A549 (cell line): ENCODE data around the gene TSPAN5. TPM values are rescaled to one million over a fixed set of nuclear protein-coding genes. Genes with fewer than 3 reads are reported as not detected.

Experiments used
- ATAC-seq, 2 experiments: fragments of 200-7000 bp in 1 of 2; fragments of >200 bp in 1 of 2; cut with Nextera tagmentation in 1 of 2; cut with Tn5 transposase in 1 of 2; 3 replicates each; pipeline versions ENCODE4 v1.8.0 to v1.9.1; 2018 to 2020; ENCODE audit warnings: mild to moderate bottlenecking in 1 of 2, moderate library complexity in 1 of 2
- CTCF ChIA-PET: fragments of 300-600 bp; sonication (Branson Sonifier 250); formaldehyde crosslinking; extraction: SDS; loops from one replicate; lab custom pipeline; 2021; ENCODE audit warnings: antibody characterized with exemption, inconsistent platforms; lab: Yijun Ruan, JAX
- POLR2A ChIA-PET: fragments of 350-600 bp; formaldehyde crosslinking; extraction: SDS; loops from one replicate; lab custom pipeline; 2021; ENCODE audit warnings: antibody characterized with exemption, inconsistent platforms; lab: Yijun Ruan, JAX
- DNase-seq, 2 experiments: peaks; one replicate each; pipeline versions ENCODE4 v3.0.0 to v3.0.0-alpha.2; 2011 to 2016; ENCODE audit warnings: low read depth in 1 of 2, low spot score in 1 of 2
- FAIRE-seq: peaks from 2 replicates; lab custom pipeline; 2011; peaks lifted over from hg19 to GRCh38; lab: Jason Lieb, UNC
- H3K27ac ChIP-seq, 2 experiments: fragments of >200 bp; sonication (Bioruptor Twin); formaldehyde crosslinking; 3 replicates each; pipeline ENCODE4 v1.5.1; 2016 to 2017
- H3K4me1 ChIP-seq: fragments of >200 bp; sonication (Bioruptor Twin); formaldehyde crosslinking; 3 replicates; pipeline ENCODE4 v1.6.1; 2016
- H3K4me2 ChIP-seq: fragments of >200 bp; sonication (Bioruptor Twin); formaldehyde crosslinking; 3 replicates; pipeline ENCODE4 v1.6.1; 2016
- H3K4me3 ChIP-seq: fragments of >200 bp; sonication (Bioruptor Twin); formaldehyde crosslinking; 3 replicates; pipeline ENCODE4 v1.5.1; 2016
- H3K9me3 ChIP-seq: fragments of >200 bp; sonication (Bioruptor Twin); formaldehyde crosslinking; 3 replicates; pipeline ENCODE4 v1.6.1; 2016
- BHLHE40 ChIP-seq: IDR thresholded peaks from 2 replicates; pipeline ENCODE4 v1.6.1; 2012; ENCODE audit warnings: low read depth, low read length, inconsistent platforms
- CEBPB ChIP-seq, 2 experiments: fragments of >200 bp in 1 of 2; sonication (Bioruptor Twin) in 1 of 2; formaldehyde crosslinking in 1 of 2; IDR thresholded peaks; 2 replicates each; pipeline ENCODE4 v1.6.1; 2012 to 2016
- EHMT2 ChIP-seq: fragments of 200-600 bp; sonication (generic); IDR thresholded peaks from 2 replicates; pipeline ENCODE4 v1.6.1; 2016; ENCODE audit warnings: antibody characterized with exemption, low read depth, mild to moderate bottlenecking, moderate library complexity
- FOSB ChIP-seq: fragments of 250-450 bp; sonication (Bioruptor Pico); IDR thresholded peaks from 2 replicates; pipeline ENCODE4 v1.5.0; 2020; ENCODE audit warnings: mild to moderate bottlenecking, moderate library complexity
- HDAC2 ChIP-seq: fragments of 200-600 bp; sonication (generic); IDR thresholded peaks from 2 replicates; pipeline ENCODE4 v1.6.1; 2016
- HEYL ChIP-seq: fragments of 250-450 bp; sonication (Bioruptor Pico); IDR thresholded peaks from 2 replicates; pipeline ENCODE4 v1.8.0; 2021; ENCODE audit warnings: mild to moderate bottlenecking, moderate library complexity
- HMGXB4 ChIP-seq: fragments of 250-450 bp; sonication (Bioruptor Pico); IDR thresholded peaks from 2 replicates; pipeline ENCODE4 v1.5.0; 2021; ENCODE audit warnings: mild to moderate bottlenecking, moderate library complexity, borderline replicate concordance
- KDM1A ChIP-seq: fragments of 200-600 bp; sonication (generic); IDR thresholded peaks from 2 replicates; pipeline ENCODE4 v1.6.1; 2016; ENCODE audit warnings: low read depth, mild to moderate bottlenecking
- MAX ChIP-seq: IDR thresholded peaks from 2 replicates; pipeline ENCODE4 v1.6.1; 2012
- NFE2L2 ChIP-seq: fragments of 150-350 bp; conservative IDR thresholded peaks from 2 replicates; pipeline ENCODE4 v1.6.1; 2014; ENCODE audit warnings: low read length
- NR3C1 ChIP-seq: fragments of >200 bp; sonication (Bioruptor Twin); formaldehyde crosslinking; IDR thresholded peaks from 3 replicates; pipeline ENCODE4 v1.6.1; 2017
- RAD21 ChIP-seq, 2 experiments: fragments of >200 bp in 1 of 2; sonication (Bioruptor Twin) in 1 of 2; formaldehyde crosslinking in 1 of 2; IDR thresholded peaks in 1 of 2; conservative IDR thresholded peaks in 1 of 2; 2 replicates in 1 of 2; 3 replicates in 1 of 2; pipeline ENCODE4 v1.6.1; 2012 to 2018; ENCODE audit warnings: inconsistent platforms in 1 of 2
- TFCP2L1 ChIP-seq: fragments of 250-450 bp; sonication (Bioruptor Pico); IDR thresholded peaks from 2 replicates; pipeline ENCODE4 v1.5.0; 2021; ENCODE audit warnings: mild to moderate bottlenecking
- USF2 ChIP-seq: fragments of 450-650 bp; IDR thresholded peaks from 2 replicates; pipeline ENCODE4 v1.6.1; 2014; ENCODE audit warnings: antibody characterized with exemption
- ZNF302 ChIP-seq: fragments of 250-450 bp; sonication (Bioruptor Pico); IDR thresholded peaks from 2 replicates; pipeline ENCODE4 v1.9.0; 2021; ENCODE audit warnings: inconsistent platforms, mild to moderate bottlenecking, moderate library complexity
- ZSCAN20 ChIP-seq: fragments of 250-450 bp; sonication (Bioruptor Pico); IDR thresholded peaks from 2 replicates; pipeline ENCODE4 v1.8.0; 2022; ENCODE audit warnings: mild to moderate bottlenecking, moderate library complexity
- WGBS: methylation state at CpG from one replicate; pipeline ENCODE4 v1.1.6; 2017; ENCODE audit errors: missing lambda C conversion rate; 5-methylcytosine and 5-hydroxymethylcytosine counted together
- polyA plus RNA-seq, 4 experiments: library from polyadenylated mRNA; depleted of rRNA in 3 of 4; stranded (reverse); fragments of >200 nt; fragmentation: RNase III in 1 of 4; extraction: RNeasy Plus Mini Kit Qiagen cat#74134 plus additional on column Dnase treatment in 1 of 4; gene quantifications; 2 replicates in 3 of 4; 3 replicates in 1 of 4; pipeline ENCODE4 v1.2.3, GENCODE V29; 2011 to 2017

TSPAN5 gene
- polyA plus RNA-seq, 2 of the 4 experiments (the other 2 are of a cell fraction) = 9.5 to 12.4 TPM

- TF ChIP-seq FOSB (CRISPR knock-in tag) (no peak), BHLHE40 (no peak), ZSCAN20 (no peak), MAX (no peak)
Measured at GRCh38 chr4:98501383-98501782, 157.0 kb downstream of the TSPAN5 start (continued).

- no peak overlapping the region for H3K4me3 ChIP-seq
- H3K27ac ChIP-seq = no peak overlapping the region
- no peak for DNase-seq
- WGBS = 87% methylated on average over 4 of the region's 6 CpGs
- FAIRE-seq = no peak
- ChIA-PET POLR2A (no interaction called here), CTCF (interaction anchor here (1.0 kb wide), 1 partner anchor 15 kb away, joined by 3 read pairs; no protein-coding TSS in a partner anchor)
- H3K9me3 ChIP-seq = no peaks in the 10 kb centered on the region
- no peak overlapping the region for H3K4me2 ChIP-seq
- ATAC-seq = no peak
- TF ChIP-seq HMGXB4 (CRISPR knock-in tag) = no peak
- no peak for TF ChIP-seq RAD21 (conservative IDR thresholded peaks at IDR 0.05 in 1 of 2, IDR thresholded peaks at IDR 0.05 in 1 of 2)
- TF ChIP-seq NFE2L2 = no peak
- TF ChIP-seq HDAC2 = no peak
- no peaks in the 10 kb centered on the region for H3K4me1 ChIP-seq
Measured at GRCh38 chr4:98498774-98499173, 159.6 kb downstream of the TSPAN5 start.

- Histone ChIP-seq H3K4me1 (no peaks in the 10 kb centered on the region), H3K4me3 (no peak overlapping the region)
- ATAC-seq = no peak
- POLR2A ChIA-PET = no interaction called here
- WGBS = 85% methylated on average over 7 of the region's 7 CpGs
- no peak for DNase-seq
- CTCF ChIA-PET = interaction anchor here (0.9 to 1.5 kb wide), 2 partner anchors 29 to 58 kb away, joined by 3 to 6 read pairs; no protein-coding TSS in a partner anchor
- TF ChIP-seq MAX (no peak), HMGXB4 (CRISPR knock-in tag) (no peak), EHMT2 (no peak), ZNF302 (CRISPR knock-in tag) (no peak), KDM1A (no peak), USF2 (no peak), TFCP2L1 (CRISPR knock-in tag) (no peak)
- TF ChIP-seq, all 56 proteins: peak for 0
- no peak overlapping the region; a peak in 1 of 6 replicates for H3K27ac ChIP-seq
- no peaks in the 10 kb centered on the region for H3K9me3 ChIP-seq
- no peak overlapping the region for H3K4me2 ChIP-seq
- FAIRE-seq = no peak
Measured at GRCh38 chr4:98496152-98496845, 162.1 kb downstream of the TSPAN5 start.

GRCh38 chr4:98493296-98493695 is 165.1 kb downstream of the TSPAN5 start:
- DNase-seq (no peak), ATAC-seq (no peak), FAIRE-seq (no peak)
- CTCF ChIA-PET = no interaction called here
- H3K9me3 ChIP-seq = no peaks in the 10 kb centered on the region
- H3K4me1 ChIP-seq = no peaks in the 10 kb centered on the region
- H3K4me3 ChIP-seq = no peak overlapping the region
- no peak overlapping the region for H3K4me2 ChIP-seq
- TF ChIP-seq ZNF302 (CRISPR knock-in tag) (no peak), NR3C1 (no peak), HEYL (no peak), CEBPB (IDR thresholded peaks at IDR 0.05) (no peak)
- POLR2A ChIA-PET = no interaction called here
- H3K27ac ChIP-seq = no peak overlapping the region
- WGBS = 79% methylated on average over 4 of the region's 4 CpGs
